PC-9 (cell line): Measurements from ENCODE around the gene PEX11G. TPM values are rescaled to one million over a fixed set of nuclear protein-coding genes. Genes with fewer than 3 reads are reported as not detected.

Source experiments
- BruUV-seq: library from RNA; stranded (reverse); fragments of 400-500 nt; replicated peaks from 2 replicates; lab custom pipeline; 2021; lab: Mats Ljungman, UMichigan
- CTCF ChIA-PET: fragments of 300-600 bp; sonication (Branson Sonifier 250); formaldehyde crosslinking; loops from one replicate; lab custom pipeline; 2022; ENCODE audit warnings: antibody characterized with exemption; lab: Charles Lee
- POLR2A ChIA-PET: fragments of 300-600 bp; sonication (Branson Sonifier 250); formaldehyde crosslinking; loops from one replicate; lab custom pipeline; 2022; ENCODE audit warnings: antibody characterized with exemption; ENCODE audit not compliant: unreplicated experiment; lab: Charles Lee
- DNase-seq, 2 experiments: peaks; one replicate each; pipeline versions ENCODE4 v3.0.0 to v3.0.0-alpha.2; 2015 to 2022; ENCODE audit warnings: mixed read lengths in 1 of 2
- H2AFZ ChIP-seq: fragments of 200-600 bp; sonication (generic); 2 replicates; pipeline ENCODE4 v1.8.1; 2017; ENCODE audit warnings: antibody characterized with exemption
- H3F3A ChIP-seq: fragments of 200-600 bp; sonication (generic); 2 replicates; pipeline ENCODE4 v1.8.1; 2017; ENCODE audit warnings: antibody characterized with exemption, mild to moderate bottlenecking, low read depth; ENCODE audit not compliant: insufficient read depth
- H3K27ac ChIP-seq: fragments of 200-600 bp; sonication (generic); 2 replicates; pipeline ENCODE4 v1.6.1; 2016; ENCODE audit warnings: mixed run types
- H3K27me3 ChIP-seq: fragments of 200-600 bp; sonication (generic); 2 replicates; pipeline ENCODE4 v1.6.1; 2016; ENCODE audit warnings: low read depth, mixed run types; ENCODE audit not compliant: insufficient read depth
- H3K36me3 ChIP-seq: fragments of 200-600 bp; sonication (generic); 2 replicates; pipeline ENCODE4 v1.6.1; 2016; ENCODE audit warnings: low read depth, mixed run types
- H3K4me1 ChIP-seq: fragments of 200-600 bp; sonication (generic); replicated peaks from 2 replicates; pipeline ENCODE4 v1.6.1; 2016; ENCODE audit warnings: mixed run types; ENCODE audit not compliant: insufficient read depth
- H3K4me2 ChIP-seq: fragments of 200-600 bp; sonication (generic); 2 replicates; pipeline ENCODE4 v1.6.1; 2017; ENCODE audit warnings: mixed run types
- H3K4me3 ChIP-seq: fragments of 200-600 bp; sonication (generic); 2 replicates; pipeline ENCODE4 v1.6.1; 2016; ENCODE audit warnings: mixed run types
- H3K79me2 ChIP-seq: fragments of 200-600 bp; sonication (generic); 2 replicates; pipeline ENCODE4 v1.6.1; 2017; ENCODE audit warnings: low read depth, mixed run types
- H3K9me2 ChIP-seq: fragments of 200-600 bp; sonication (generic); 2 replicates; pipeline ENCODE4 v1.8.1; 2017; ENCODE audit warnings: mild to moderate bottlenecking; ENCODE audit not compliant: insufficient read depth
- H3K9me3 ChIP-seq: fragments of 200-600 bp; sonication (generic); 2 replicates; pipeline ENCODE4 v1.8.1; 2016; ENCODE audit warnings: low read depth; ENCODE audit not compliant: insufficient read depth
- H4K20me1 ChIP-seq: fragments of 200-600 bp; sonication (generic); 2 replicates; pipeline ENCODE4 v1.8.1; 2017; ENCODE audit not compliant: insufficient read depth
- CTCF ChIP-seq: fragments of 200-600 bp; sonication (generic); conservative IDR thresholded peaks from 2 replicates; pipeline ENCODE4 v1.6.1; 2017; ENCODE audit warnings: mixed run types, antibody characterized with exemption, mild to moderate bottlenecking, moderate library complexity
- EZH2 ChIP-seq: fragments of 200-600 bp; sonication (generic); IDR thresholded peaks from 2 replicates; pipeline ENCODE4 v1.8.0; 2017; ENCODE audit warnings: antibody characterized with exemption, low read depth
- intact Hi-C: fragments of 100-400 bp; cut with micrococcal nuclease; formaldehyde crosslinking; loops from one replicate; pipeline ENCODE4 v1.10.0; 2022; ENCODE audit not compliant: unreplicated experiment
- total RNA-seq: library from RNA; stranded (reverse); gene quantifications from 2 replicates; pipeline ENCODE4 v1.2.3, GENCODE V29; 2021

The PEX11G gene
- total RNA-seq, 1 experiment from 2014 or later: 10.5 TPM

GRCh38 chr19:7533925-7534480 is 45.2 kb upstream of the PEX11G start:
- Histone ChIP-seq H4K20me1 (no peaks in the 10 kb centered on the region), H3K27ac (peak overlapping the region; percentile 76), H3K9me3 (no peaks in the 10 kb centered on the region), H2AFZ (peak overlapping the region; percentile 85), H3K36me3 (no peaks in the 10 kb centered on the region; the same call in 1 of the 2 replicates), H3K4me3 (peak overlapping the region; percentile 83), H3K9me2 (no peaks in the 10 kb centered on the region), H3K27me3 (no peaks in the 10 kb centered on the region), H3F3A (peaks cover 16% of the 10 kb centered on the region; the same call in 1 of the 2 replicates), H3K4me2 (peak overlapping the region; percentile 100), H3K4me1 (peaks cover 9% of the 10 kb centered on the region), H3K79me2 (no peaks in the 10 kb centered on the region)
- CTCF ChIA-PET: interaction anchor here (0.6 kb wide), 1 partner anchor 136 kb away, joined by 5 read pairs; no protein-coding TSS in a partner anchor
- intact Hi-C loops: loop anchor here (1.0 to 10.0 kb wide), 4 partner anchors 12 to 179 kb away; partner anchors contain the start of gene MCOLN1
- DNase-seq: peak; percentile 65 to 74
- TSS peak; percentile 60 for BruUV-seq
- POLR2A ChIA-PET: no interaction called here
- TF ChIP-seq CTCF (no peak), EZH2 (no peak)

GRCh38 chr19:7533281-7533885 is 44.5 kb upstream of the PEX11G start:
- Histone ChIP-seq H4K20me1 (no peaks in the 10 kb centered on the region), H3K36me3 (no peaks in the 10 kb centered on the region; the same call in 1 of the 2 replicates), H3K4me3 (peak overlapping the region; percentile 83), H2AFZ (peak overlapping the region; percentile 83), H3K4me2 (peak overlapping the region; percentile 100), H3K9me2 (no peaks in the 10 kb centered on the region), H3F3A (peaks cover 12% of the 10 kb centered on the region; the same call in 1 of the 2 replicates), H3K27ac (peak overlapping the region; percentile 76), H3K4me1 (peaks cover 9% of the 10 kb centered on the region), H3K79me2 (no peaks in the 10 kb centered on the region), H3K9me3 (no peaks in the 10 kb centered on the region), H3K27me3 (no peaks in the 10 kb centered on the region)
- ChIA-PET CTCF (no interaction called here), POLR2A (no interaction called here)
- no TSS peak for BruUV-seq
- intact Hi-C loops: loop anchor here (10.0 kb wide), 2 partner anchors 139 to 179 kb away; no protein-coding TSS in a partner anchor
- no peak for DNase-seq
- no peak for TF ChIP-seq EZH2
- no peak for TF ChIP-seq CTCF

GRCh38 chr19:7529610-7530490 is 41.0 kb upstream of the PEX11G start:
- H3K4me2 ChIP-seq: no peak overlapping the region
- no peaks in the 10 kb centered on the region for H4K20me1 ChIP-seq
- POLR2A ChIA-PET: interaction anchor here (0.6 kb wide), 2 partner anchors 25 to 157 kb away, joined by 3 to 9 read pairs; no protein-coding TSS in a partner anchor
- CTCF ChIA-PET: no interaction called here
- H3K9me3 ChIP-seq: no peaks in the 10 kb centered on the region
- no peaks in the 10 kb centered on the region for H3K36me3 ChIP-seq
- intact Hi-C loops: loop anchor here (10.0 kb wide), 2 partner anchors 135 to 175 kb away; no protein-coding TSS in a partner anchor
- peaks cover 9% of the 10 kb centered on the region; the same call in 1 of the 2 replicates for H3F3A ChIP-seq
- no peaks in the 10 kb centered on the region for H3K79me2 ChIP-seq
- no peaks in the 10 kb centered on the region for H3K9me2 ChIP-seq
- no peak for DNase-seq
- no peak for TF ChIP-seq EZH2
- TF ChIP-seq CTCF: no peak
- H3K27me3 ChIP-seq: no peaks in the 10 kb centered on the region
- no peak overlapping the region for H2AFZ ChIP-seq
- H3K4me3 ChIP-seq: no peak overlapping the region
- BruUV-seq: no TSS peak
- no peak overlapping the region for H3K27ac ChIP-seq
- H3K4me1 ChIP-seq: peaks cover 9% of the 10 kb centered on the region
